Fibroblast of skin of left biceps (primary cell): ENCODE data around the gene MGA.
A peak's percentile ranks its signal among the peaks of the same experiment; 100 is the strongest.

Experiments used
- DNase-seq, 2 experiments: peaks; one replicate each; pipeline ENCODE4 v3.0.0-alpha.2; 2013; ENCODE audit warnings: low read depth in 2 of 2

Gene MGA

GRCh38 chr15:41782371-41783282 is 122.4 kb downstream of the MGA start:
- no peak for DNase-seq

GRCh38 chr15:41783296-41783695 is 123.1 kb downstream of the MGA start:
- no peak for DNase-seq

GRCh38 chr15:41788262-41788661 is 128.1 kb downstream of the MGA start:
- DNase-seq = no peak

GRCh38 chr15:41789236-41789635 is 129.0 kb downstream of the MGA start:
- no peak for DNase-seq

GRCh38 chr15:41789662-41790061 is 129.5 kb downstream of the MGA start:
- no peak for DNase-seq

- no peak for DNase-seq
Observed at GRCh38 chr15:41790169-41790568, 130.0 kb downstream of the MGA start.

- DNase-seq = no peak
Observed at GRCh38 chr15:41790756-41791546, 130.7 kb downstream of the MGA start.

GRCh38 chr15:41791547-41791937 is 131.3 kb downstream of the MGA start:
- DNase-seq = no peak

GRCh38 chr15:41792000-41792637 is 131.9 kb downstream of the MGA start:
- DNase-seq = no peak

GRCh38 chr15:41794081-41794480 is 133.9 kb downstream of the MGA start:
- no peak for DNase-seq

- peak; percentile 83 to 84 for DNase-seq
Observed at GRCh38 chr15:41795996-41796856, 136.0 kb downstream of the MGA start.

- DNase-seq = no peak
Observed at GRCh38 chr15:41797201-41797944, 137.2 kb downstream of the MGA start.

GRCh38 chr15:41798607-41799487 is 138.6 kb downstream of the MGA start:
- no peak for DNase-seq

GRCh38 chr15:41799488-41799805 is 139.2 kb downstream of the MGA start:
- DNase-seq = no peak

- DNase-seq = no peak
Observed at GRCh38 chr15:41801185-41801584, 141.0 kb downstream of the MGA start.

- DNase-seq = no peak
Observed at GRCh38 chr15:41801850-41802455, 141.7 kb downstream of the MGA start.

GRCh38 chr15:41804361-41804760 is 144.2 kb downstream of the MGA start:
- no peak for DNase-seq

GRCh38 chr15:41804916-41805666 is 144.9 kb downstream of the MGA start:
- no peak for DNase-seq

- no peak for DNase-seq
Observed at GRCh38 chr15:41805711-41806110, 145.5 kb downstream of the MGA start.
